Measurements from ENCODE around the gene HAPLN3.

- TF ChIP-seq, protein P1, sequence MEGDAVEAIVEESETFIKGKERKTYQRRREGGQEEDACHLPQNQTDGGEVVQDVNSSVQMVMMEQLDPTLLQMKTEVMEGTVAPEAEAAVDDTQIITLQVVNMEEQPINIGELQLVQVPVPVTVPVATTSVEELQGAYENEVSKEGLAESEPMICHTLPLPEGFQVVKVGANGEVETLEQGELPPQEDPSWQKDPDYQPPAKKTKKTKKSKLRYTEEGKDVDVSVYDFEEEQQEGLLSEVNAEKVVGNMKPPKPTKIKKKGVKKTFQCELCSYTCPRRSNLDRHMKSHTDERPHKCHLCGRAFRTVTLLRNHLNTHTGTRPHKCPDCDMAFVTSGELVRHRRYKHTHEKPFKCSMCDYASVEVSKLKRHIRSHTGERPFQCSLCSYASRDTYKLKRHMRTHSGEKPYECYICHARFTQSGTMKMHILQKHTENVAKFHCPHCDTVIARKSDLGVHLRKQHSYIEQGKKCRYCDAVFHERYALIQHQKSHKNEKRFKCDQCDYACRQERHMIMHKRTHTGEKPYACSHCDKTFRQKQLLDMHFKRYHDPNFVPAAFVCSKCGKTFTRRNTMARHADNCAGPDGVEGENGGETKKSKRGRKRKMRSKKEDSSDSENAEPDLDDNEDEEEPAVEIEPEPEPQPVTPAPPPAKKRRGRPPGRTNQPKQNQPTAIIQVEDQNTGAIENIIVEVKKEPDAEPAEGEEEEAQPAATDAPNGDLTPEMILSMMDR (IDR thresholded peaks at IDR 0.05) = no peak
- TF ChIP-seq POLR2A (IDR thresholded peaks at IDR 0.05) (no peak), EP300 (IDR thresholded peaks at IDR 0.05) (no peak)
Observed at GRCh38 chr15:88841236-88841635, 54.1 kb downstream of the HAPLN3 start.

Measured in upper lobe of left lung (tissue), 4 donors.